Left lung (tissue), 10 donors: ENCODE measurements around the gene RBP7. TPM values are rescaled to one million over a fixed set of nuclear protein-coding genes. Genes with fewer than 3 reads are reported as not detected.
"Not testable (repeated sequence)": the region's sequence is repeated elsewhere in the genome, so short reads cannot be mapped to it uniquely, and the experiment has no call there.

Experiments used
- ATAC-seq: fragments of 200-7000 bp; cut with Tn5 transposase; one replicate; pipeline ENCODE4 v1.9.1; 2020; ENCODE audit warnings: moderate library complexity
- DNase-seq, 4 donors: peaks; one replicate each; pipeline ENCODE4 v3.0.0-alpha.2; 2013 to 2020
- H3K27ac ChIP-seq, 2 donors: fragments of 200-600 bp; sonication (generic) in 1 of 2; one replicate each; pipeline versions ENCODE4 v1.5.0 to v1.8.0; 2020 to 2021
- H3K27me3 ChIP-seq, 2 donors: fragments of 200-600 bp; sonication (generic) in 1 of 2; one replicate each; pipeline versions ENCODE4 v1.5.0 to v1.8.0; 2020 to 2021
- H3K36me3 ChIP-seq, 2 donors: fragments of 200-600 bp; sonication (generic) in 1 of 2; one replicate each; pipeline versions ENCODE4 v1.5.0 to v1.8.0; 2020 to 2021
- H3K4me1 ChIP-seq, 2 donors: fragments of 200-600 bp; one replicate each; pipeline ENCODE4 v1.8.0; 2021
- H3K4me3 ChIP-seq, 2 donors: fragments of 200-600 bp; sonication (generic) in 1 of 2; one replicate each; pipeline versions ENCODE4 v1.5.0 to v1.8.0; 2020 to 2021; ENCODE audit warnings: mild to moderate bottlenecking in 1 of 2
- H3K9me3 ChIP-seq, 2 donors: fragments of 200-600 bp; sonication (generic) in 1 of 2; one replicate each; pipeline versions ENCODE4 v1.5.0 to v1.8.0; 2020 to 2021
- intact Hi-C, 2 donors: fragments of 100-400 bp; cut with DNase I; formaldehyde crosslinking; loops; one replicate each; pipeline versions ENCODE4 v1.11.2 to v1.14.2; 2022
- polyA plus RNA-seq, 6 donors: library from polyadenylated mRNA; unstranded; fragments of 120-200 nt; gene quantifications; one replicate each; pipeline ENCODE4 v1.2.1, GENCODE V29; 2013; ENCODE audit not compliant: insufficient read length in 6 of 6
- total RNA-seq, 2 donors: library from RNA; stranded (reverse); fragmentation: NEBNext Ultra II Directional; extraction: Animal tissue kit (Norgen Biotek cat#: 25700); gene quantifications; one replicate each; pipeline ENCODE4 v1.2.1, GENCODE V29; 2021
- TF ChIP-seq, protein P1 (sequence below), 2 donors: fragments of 200-600 bp; sonication (generic) in 1 of 2; IDR thresholded peaks; one replicate each; pipeline versions ENCODE4 v1.5.0 to v1.8.0; 2021; ENCODE audit warnings: antibody characterized with exemption in 2 of 2
- donor health status: DM: no; HTN: yes; CAD: no.
- donor health status: DM: no; HTN: no; CAD: no.

RBP7 gene
- total and polyA plus RNA-seq, 8 donors = 0.60 to 4.6 (median 1.3) TPM

DNA sequence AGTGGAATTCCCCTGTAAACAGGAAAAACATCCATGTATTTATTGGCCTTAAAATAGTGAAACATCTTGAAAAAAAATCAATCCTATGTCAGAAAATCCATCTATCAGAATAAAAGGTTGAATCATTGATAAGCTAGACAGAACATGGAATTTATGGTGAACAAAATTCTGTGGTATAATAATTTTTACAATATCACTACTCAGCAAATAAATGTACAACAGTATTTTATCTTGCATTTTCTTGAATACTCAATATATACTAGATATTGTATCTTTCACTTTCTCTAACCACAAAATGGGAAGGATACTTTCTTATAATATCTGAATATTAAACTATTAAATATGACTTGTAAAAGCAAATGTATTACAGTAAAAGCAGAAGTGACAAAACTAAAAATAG lies 30.0 kb downstream of the RBP7 start:
- ATAC-seq = no peak

DNA sequence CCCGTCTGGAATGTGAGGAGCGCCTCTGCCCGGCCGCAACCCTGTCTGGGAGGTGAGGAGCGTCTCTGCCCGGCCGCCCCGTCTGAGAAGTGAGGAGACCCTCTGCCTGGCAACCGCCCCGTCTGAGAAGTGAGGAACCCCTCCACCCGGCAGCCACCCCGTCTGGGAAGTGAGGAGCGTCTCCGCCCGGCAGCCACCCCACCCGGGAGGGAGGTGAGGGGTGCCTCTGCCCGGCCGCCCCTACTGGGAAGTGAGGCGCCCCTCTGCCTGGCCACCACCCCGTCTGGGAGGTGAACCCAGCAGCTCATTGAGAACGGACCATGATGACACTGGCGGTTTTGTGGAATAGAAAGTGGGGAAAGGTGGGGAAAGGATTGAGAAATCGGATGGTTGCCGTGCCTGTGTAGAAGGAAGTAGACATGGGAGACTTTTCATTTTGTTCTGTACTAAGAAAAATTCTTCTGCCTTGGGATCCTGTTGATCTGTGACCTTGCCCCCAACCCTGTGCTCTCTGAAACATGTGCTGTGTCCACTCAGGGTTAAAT lies 32.0 kb downstream of the RBP7 start:
- DNase-seq, ATAC-seq: not testable (repeated sequence)
- peak overlapping the region in 1 of 2 donors; percentile 73 for H3K27ac ChIP-seq

More for the DNA sequence above, 30.0 kb downstream of the RBP7 start:
- Histone ChIP-seq H3K36me3 (no peaks in the 10 kb centered on the region), H3K27ac (no peak overlapping the region), H3K9me3 (no peaks in the 10 kb centered on the region), H3K4me3 (no peak overlapping the region), H3K4me1 (peaks cover 0 to 9% of the 10 kb centered on the region in 2 donors), H3K27me3 (no peaks in the 10 kb centered on the region)
- intact Hi-C loops = no loop called here
- DNase-seq = no peak
- TF ChIP-seq, protein P1, sequence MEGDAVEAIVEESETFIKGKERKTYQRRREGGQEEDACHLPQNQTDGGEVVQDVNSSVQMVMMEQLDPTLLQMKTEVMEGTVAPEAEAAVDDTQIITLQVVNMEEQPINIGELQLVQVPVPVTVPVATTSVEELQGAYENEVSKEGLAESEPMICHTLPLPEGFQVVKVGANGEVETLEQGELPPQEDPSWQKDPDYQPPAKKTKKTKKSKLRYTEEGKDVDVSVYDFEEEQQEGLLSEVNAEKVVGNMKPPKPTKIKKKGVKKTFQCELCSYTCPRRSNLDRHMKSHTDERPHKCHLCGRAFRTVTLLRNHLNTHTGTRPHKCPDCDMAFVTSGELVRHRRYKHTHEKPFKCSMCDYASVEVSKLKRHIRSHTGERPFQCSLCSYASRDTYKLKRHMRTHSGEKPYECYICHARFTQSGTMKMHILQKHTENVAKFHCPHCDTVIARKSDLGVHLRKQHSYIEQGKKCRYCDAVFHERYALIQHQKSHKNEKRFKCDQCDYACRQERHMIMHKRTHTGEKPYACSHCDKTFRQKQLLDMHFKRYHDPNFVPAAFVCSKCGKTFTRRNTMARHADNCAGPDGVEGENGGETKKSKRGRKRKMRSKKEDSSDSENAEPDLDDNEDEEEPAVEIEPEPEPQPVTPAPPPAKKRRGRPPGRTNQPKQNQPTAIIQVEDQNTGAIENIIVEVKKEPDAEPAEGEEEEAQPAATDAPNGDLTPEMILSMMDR (IDR thresholded peaks at IDR 0.05) = no peak

GRCh38 chr1:10031461-10031860 lies 34.4 kb downstream of the RBP7 start:
- intact Hi-C loops = loop anchor here in 1 of 2 donors (10.0 kb wide), 1 partner anchor 87 kb away; the partner anchor contains the start of genes LZIC and NMNAT1
- Histone ChIP-seq H3K36me3 (peaks cover 0 to 2% of the 10 kb centered on the region in 2 donors), H3K4me1 (peaks cover 9 to 28% of the 10 kb centered on the region in 2 donors), H3K27me3 (no peaks in the 10 kb centered on the region), H3K9me3 (no peaks in the 10 kb centered on the region), H3K4me3 (no peak overlapping the region), H3K27ac (no peak overlapping the region)
- ATAC-seq = no peak
- DNase-seq = no peak
- TF ChIP-seq, protein P1 (IDR thresholded peaks at IDR 0.05) = no peak

More for the DNA sequence above, 32.0 kb downstream of the RBP7 start:
- H3K36me3 ChIP-seq, intact Hi-C loops, H3K4me3 ChIP-seq, H3K27me3 ChIP-seq, H3K9me3 ChIP-seq: not testable (repeated sequence)
- H3K4me1 ChIP-seq = peaks cover 0 to 12% of the 10 kb centered on the region in 2 donors

DNA sequence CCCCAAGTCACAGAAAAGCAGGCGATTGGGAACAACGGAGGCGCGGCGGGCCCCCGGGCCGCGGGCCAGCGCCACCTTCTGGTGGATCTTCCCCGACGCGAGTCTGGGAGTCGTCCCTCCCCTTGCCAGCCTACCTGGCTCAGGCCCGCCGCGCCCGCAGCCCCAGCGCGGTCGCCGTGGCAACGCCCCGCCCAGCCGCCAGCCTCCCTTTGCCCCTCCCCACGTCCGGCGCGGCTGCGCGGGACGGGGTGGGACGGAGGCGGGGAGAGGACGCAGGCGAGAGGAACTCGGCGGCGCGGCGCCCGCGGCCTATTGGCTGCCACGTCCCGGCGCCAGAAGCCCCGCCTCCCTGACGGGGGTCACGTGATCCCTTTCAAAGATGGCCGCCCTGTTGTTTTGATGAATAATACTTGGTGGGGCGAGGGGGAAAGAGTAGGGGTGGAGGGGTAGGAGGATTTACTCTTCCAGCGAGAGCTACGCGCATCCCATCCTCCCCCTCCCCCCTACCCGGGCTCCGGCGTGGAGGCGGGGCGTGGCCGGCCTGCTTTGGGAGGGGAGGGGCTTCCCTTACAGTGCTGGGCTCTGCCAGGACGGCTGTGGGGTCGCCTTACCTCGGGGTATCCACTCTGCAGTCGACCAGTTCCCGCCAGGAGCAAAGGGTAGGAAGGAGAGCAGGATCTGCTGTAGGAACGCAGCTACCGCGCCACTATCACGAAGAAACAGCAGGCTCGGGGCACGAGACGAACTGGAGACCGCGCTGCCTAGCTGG lies 35.7 kb downstream of the RBP7 start, which contains the start of gene UBE4B:
Gene UBE4B, plus strand, starts transcription at position 369 of the 769 bp plus-strand sequence. CDS start 713 bp downstream, outside the sequence.
- peaks cover 9 to 28% of the 10 kb centered on the region in 2 donors for H3K4me1 ChIP-seq
- peak within 1 kb of the TSS; percentile 70 to 98 for H3K4me3 ChIP-seq
- TF ChIP-seq, protein P1 (IDR thresholded peaks at IDR 0.05) = peak; percentile 71 to 96
- no peaks in the 10 kb centered on the region for H3K9me3 ChIP-seq
- DNase-seq (peak; percentile 97 to 100 (median 98)), ATAC-seq (peak; percentile 99)
- H3K36me3 ChIP-seq = peaks cover 0 to 15% of the 10 kb centered on the region in 2 donors
- intact Hi-C loops = loop anchor here in 1 of 2 donors (10.0 kb wide), 1 partner anchor 88 kb away; the partner anchor contains the start of genes LZIC and NMNAT1
- H3K27ac ChIP-seq = peak within 1 kb of the TSS; percentile 89 to 94
- no peaks in the 10 kb centered on the region for H3K27me3 ChIP-seq

GRCh38 chr1:10033359-10033845 lies 36.4 kb downstream of the RBP7 start:
- peak overlapping the region; percentile 89 to 94 for H3K27ac ChIP-seq
- peak overlapping the region; percentile 70 to 98 for H3K4me3 ChIP-seq
- H3K27me3 ChIP-seq = no peaks in the 10 kb centered on the region
- intact Hi-C loops = loop anchor here in 1 of 2 donors (10.0 kb wide), 1 partner anchor 89 kb away; the partner anchor contains the start of genes LZIC and NMNAT1
- H3K9me3 ChIP-seq = no peaks in the 10 kb centered on the region
- DNase-seq (peak in 2 of 4 donors; percentile 35 to 41), ATAC-seq (peak; percentile 50)
- TF ChIP-seq, protein P1 (IDR thresholded peaks at IDR 0.05) = no peak
- H3K4me1 ChIP-seq = peaks cover 9 to 28% of the 10 kb centered on the region in 2 donors
- peaks cover 0 to 22% of the 10 kb centered on the region in 2 donors for H3K36me3 ChIP-seq
